BLaER1 (cell line): ENCODE data around the gene PERCC1.
A peak's percentile ranks its signal among the peaks of the same experiment; 100 is the strongest.

Experiments
- H3K27ac ChIP-seq: shearing (Covaris generic); formaldehyde crosslinking; 2 replicates; pipeline ENCODE4 v1.8.1; 2022
- H3K27me3 ChIP-seq: shearing (Covaris generic); formaldehyde crosslinking; 2 replicates; pipeline ENCODE4 v1.8.1; 2022
- H3K36me3 ChIP-seq: shearing (Covaris generic); formaldehyde crosslinking; 2 replicates; pipeline ENCODE4 v1.8.1; 2022
- H3K4me1 ChIP-seq: shearing (Covaris generic); formaldehyde crosslinking; 2 replicates; pipeline ENCODE4 v1.8.1; 2022
- H3K4me2 ChIP-seq: shearing (Covaris generic); formaldehyde crosslinking; 2 replicates; pipeline ENCODE4 v1.8.1; 2022
- H3K4me3 ChIP-seq: shearing (Covaris generic); formaldehyde crosslinking; 2 replicates; pipeline ENCODE4 v1.8.1; 2022
- H3K9ac ChIP-seq: shearing (Covaris generic); formaldehyde crosslinking; 2 replicates; pipeline ENCODE4 v1.8.1; 2022
- H3K9me3 ChIP-seq: shearing (Covaris generic); formaldehyde crosslinking; 2 replicates; pipeline ENCODE4 v1.8.1; 2022
- H4K20me1 ChIP-seq: shearing (Covaris generic); formaldehyde crosslinking; 2 replicates; pipeline ENCODE4 v1.8.1; 2022
- Cebpa-rat ChIP-seq: shearing (Covaris generic); IDR thresholded peaks from 2 replicates; pipeline ENCODE4 v1.8.1; 2022

The PERCC1 gene

GRCh38 chr16:1430759-1431496 lies at the start of gene PERCC1:
TSS of gene PERCC1 (plus strand) at chr16:1431078. CDS start at chr16:1432594, 1,516 bp downstream.
- H3K9ac ChIP-seq, result peak within 1 kb of the TSS; percentile 74
- H3K27ac ChIP-seq, result peak within 1 kb of the TSS; percentile 85
- no peaks in the 10 kb centered on the region for H3K9me3 ChIP-seq
- peak within 1 kb of the TSS; percentile 91 for H3K4me2 ChIP-seq
- H3K27me3 ChIP-seq, result no peaks in the 10 kb centered on the region
- H3K4me1 ChIP-seq, result peaks cover 86% of the 10 kb centered on the region
- no peak for TF ChIP-seq Cebpa-rat
- peak within 1 kb of the TSS; percentile 61 for H3K4me3 ChIP-seq
- peaks cover 4% of the 10 kb centered on the region; the same call in 1 of the 2 replicates for H3K36me3 ChIP-seq
- H4K20me1 ChIP-seq, result no peaks in the 10 kb centered on the region

DNA sequence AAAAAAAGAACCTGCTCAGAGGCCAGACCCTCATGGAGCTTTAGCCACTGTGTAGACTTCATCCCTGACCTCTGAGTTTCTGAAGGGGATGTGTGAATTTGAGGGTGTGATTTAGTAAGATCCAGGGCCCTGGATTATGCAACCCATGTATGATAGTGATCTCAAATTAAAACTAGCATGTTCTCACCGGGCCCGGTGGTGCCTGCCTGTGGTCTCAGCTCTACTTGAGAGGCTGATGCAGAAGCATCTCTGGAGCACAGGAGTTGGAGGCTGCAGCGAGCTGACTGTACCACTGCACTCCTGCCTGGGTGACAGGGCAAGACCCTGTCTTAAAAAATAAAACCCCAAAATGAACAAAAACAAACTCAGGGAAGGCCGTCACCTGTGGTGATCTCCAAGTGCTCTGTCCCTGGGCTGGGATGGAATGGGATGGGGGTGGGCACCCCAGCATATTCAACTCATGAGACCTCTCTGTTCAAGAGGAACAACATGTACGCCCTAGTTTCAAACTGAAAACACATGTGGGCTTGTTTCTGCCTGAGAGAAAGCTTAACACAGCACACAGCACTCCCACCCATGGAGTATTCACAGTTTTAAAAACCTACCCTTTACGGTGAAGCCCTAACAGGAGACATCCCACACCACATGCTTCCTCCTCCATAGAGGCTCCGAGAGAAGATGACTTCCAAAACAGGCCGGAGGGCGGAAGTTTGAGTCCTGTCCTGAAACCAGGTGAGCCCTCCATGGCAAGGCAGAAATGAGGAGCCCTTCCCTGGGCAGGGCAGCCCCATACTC lies 49.1 kb upstream of the PERCC1 start:
- no peak overlapping the region for H3K4me2 ChIP-seq
- H3K27ac ChIP-seq, result no peak overlapping the region
- H4K20me1 ChIP-seq, result peaks cover 39% of the 10 kb centered on the region
- no peaks in the 10 kb centered on the region for H3K9me3 ChIP-seq
- H3K4me3 ChIP-seq, result no peak overlapping the region
- no peak for TF ChIP-seq Cebpa-rat
- H3K27me3 ChIP-seq, result no peaks in the 10 kb centered on the region
- H3K9ac ChIP-seq, result no peak overlapping the region
- peaks cover 29% of the 10 kb centered on the region for H3K4me1 ChIP-seq
- H3K36me3 ChIP-seq, result peaks cover 70% of the 10 kb centered on the region

GRCh38 chr16:1383556-1383955 lies 47.3 kb upstream of the PERCC1 start:
- Histone ChIP-seq H3K36me3 (peaks cover 72% of the 10 kb centered on the region), H4K20me1 (peaks cover 29% of the 10 kb centered on the region), H3K27me3 (no peaks in the 10 kb centered on the region), H3K27ac (no peak overlapping the region), H3K9ac (no peak overlapping the region), H3K4me2 (no peak overlapping the region), H3K9me3 (no peaks in the 10 kb centered on the region), H3K4me1 (peaks cover 36% of the 10 kb centered on the region), H3K4me3 (no peak overlapping the region)
- TF ChIP-seq Cebpa-rat, result no peak

DNA sequence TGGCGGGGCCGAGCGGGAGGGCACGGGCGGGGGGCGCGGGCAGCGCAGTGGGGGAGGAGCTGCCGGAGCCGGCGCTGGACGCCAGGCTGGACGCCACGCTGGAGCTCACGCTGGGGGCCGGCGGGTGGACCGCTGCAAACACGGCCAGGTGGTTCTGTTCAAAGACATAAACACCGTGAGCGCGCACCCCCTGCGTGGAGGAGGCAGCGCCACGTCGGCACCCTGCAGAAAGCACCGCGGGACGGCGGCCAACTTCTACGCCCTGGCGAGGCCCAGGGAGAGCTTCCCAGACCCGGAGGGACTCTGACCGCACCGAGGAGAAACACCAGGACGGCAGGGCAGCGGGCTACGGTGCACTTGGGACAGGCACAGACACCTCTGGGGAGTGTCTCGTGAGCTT lies 45.6 kb upstream of the PERCC1 start:
- H3K4me3 ChIP-seq, result no peak overlapping the region
- peaks cover 38% of the 10 kb centered on the region for H3K4me1 ChIP-seq
- H4K20me1 ChIP-seq, result peaks cover 14% of the 10 kb centered on the region
- H3K27ac ChIP-seq, result peak overlapping the region; percentile 26; the same call in 1 of the 2 replicates
- H3K27me3 ChIP-seq, result no peaks in the 10 kb centered on the region
- H3K9ac ChIP-seq, result no peak overlapping the region
- no peak overlapping the region for H3K4me2 ChIP-seq
- no peaks in the 10 kb centered on the region for H3K9me3 ChIP-seq
- H3K36me3 ChIP-seq, result peaks cover 81% of the 10 kb centered on the region
- no peak for TF ChIP-seq Cebpa-rat

GRCh38 chr16:1387331-1387730 lies 43.5 kb upstream of the PERCC1 start:
- H3K4me1 ChIP-seq, result peaks cover 57% of the 10 kb centered on the region
- H3K27ac ChIP-seq, result peak overlapping the region; percentile 71
- no peaks in the 10 kb centered on the region for H3K27me3 ChIP-seq
- H3K4me2 ChIP-seq, result peak overlapping the region; percentile 48
- peaks cover 11% of the 10 kb centered on the region; the same call in 1 of the 2 replicates for H3K9me3 ChIP-seq
- peaks cover 11% of the 10 kb centered on the region; the same call in 1 of the 2 replicates for H4K20me1 ChIP-seq
- TF ChIP-seq Cebpa-rat, result no peak
- no peak overlapping the region for H3K4me3 ChIP-seq
- no peak overlapping the region for H3K9ac ChIP-seq
- H3K36me3 ChIP-seq, result peaks cover 83% of the 10 kb centered on the region

GRCh38 chr16:1389762-1390161 lies 41.1 kb upstream of the PERCC1 start:
- Histone ChIP-seq H3K4me3 (0 out of 2 replicates have a peak overlapping the region, but pooled peaks have one; percentile 2), H3K4me2 (peak overlapping the region; percentile 71)

GRCh38 chr16:1390239-1390779 lies 40.6 kb upstream of the PERCC1 start:
- peaks cover 11% of the 10 kb centered on the region; the same call in 1 of the 2 replicates for H3K9me3 ChIP-seq
- H3K4me1 ChIP-seq, result peaks cover 76% of the 10 kb centered on the region
- peak overlapping the region; percentile 87 for H3K27ac ChIP-seq
- peak overlapping the region; percentile 71 for H3K4me2 ChIP-seq
- TF ChIP-seq Cebpa-rat, result no peak
- peaks cover 84% of the 10 kb centered on the region for H3K36me3 ChIP-seq
- no peaks in the 10 kb centered on the region for H3K27me3 ChIP-seq
- peaks cover 11% of the 10 kb centered on the region; the same call in 1 of the 2 replicates for H4K20me1 ChIP-seq
- peak overlapping the region; percentile 7; the same call in 1 of the 2 replicates for H3K9ac ChIP-seq
- H3K4me3 ChIP-seq, result no peak overlapping the region

More at GRCh38 chr16:1389762-1390161, 41.1 kb upstream of the PERCC1 start:
- Histone ChIP-seq H3K36me3 (peaks cover 85% of the 10 kb centered on the region), H3K27me3 (no peaks in the 10 kb centered on the region), H3K9me3 (peaks cover 11% of the 10 kb centered on the region; the same call in 1 of the 2 replicates), H4K20me1 (peaks cover 11% of the 10 kb centered on the region; the same call in 1 of the 2 replicates), H3K9ac (peak overlapping the region; percentile 66), H3K4me1 (peaks cover 76% of the 10 kb centered on the region), H3K27ac (peak overlapping the region; percentile 87)
- no peak for TF ChIP-seq Cebpa-rat

DNA sequence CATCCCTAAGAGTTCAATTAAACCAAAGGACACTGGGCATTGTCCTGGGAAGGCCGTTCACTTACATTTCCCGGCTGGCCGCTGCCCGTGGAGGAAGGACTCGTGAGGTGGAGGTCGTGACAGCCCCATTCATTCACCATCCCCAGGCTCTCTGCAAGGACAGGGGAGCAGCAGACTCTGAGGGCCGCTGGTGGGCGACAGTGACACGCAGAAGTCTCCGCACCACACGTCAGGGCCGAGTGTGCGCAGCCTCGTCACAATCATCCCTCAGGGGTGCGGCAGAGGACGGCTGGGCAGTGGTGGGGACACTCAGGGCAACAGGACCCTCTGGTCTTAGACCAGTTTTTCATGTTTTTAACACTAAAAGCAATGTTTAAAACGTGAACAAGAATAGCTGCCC lies 38.1 kb upstream of the PERCC1 start:
- no peak for TF ChIP-seq Cebpa-rat
- Histone ChIP-seq H3K4me1 (peaks cover 68% of the 10 kb centered on the region), H3K4me3 (no peak overlapping the region), H4K20me1 (no peaks in the 10 kb centered on the region; the same call in 1 of the 2 replicates), H3K9ac (peak overlapping the region; percentile 51; the same call in 1 of the 2 replicates), H3K27me3 (no peaks in the 10 kb centered on the region), H3K4me2 (peak overlapping the region; percentile 58), H3K36me3 (peaks cover 87% of the 10 kb centered on the region), H3K27ac (no peak overlapping the region), H3K9me3 (peaks cover 11% of the 10 kb centered on the region; the same call in 1 of the 2 replicates)

DNA sequence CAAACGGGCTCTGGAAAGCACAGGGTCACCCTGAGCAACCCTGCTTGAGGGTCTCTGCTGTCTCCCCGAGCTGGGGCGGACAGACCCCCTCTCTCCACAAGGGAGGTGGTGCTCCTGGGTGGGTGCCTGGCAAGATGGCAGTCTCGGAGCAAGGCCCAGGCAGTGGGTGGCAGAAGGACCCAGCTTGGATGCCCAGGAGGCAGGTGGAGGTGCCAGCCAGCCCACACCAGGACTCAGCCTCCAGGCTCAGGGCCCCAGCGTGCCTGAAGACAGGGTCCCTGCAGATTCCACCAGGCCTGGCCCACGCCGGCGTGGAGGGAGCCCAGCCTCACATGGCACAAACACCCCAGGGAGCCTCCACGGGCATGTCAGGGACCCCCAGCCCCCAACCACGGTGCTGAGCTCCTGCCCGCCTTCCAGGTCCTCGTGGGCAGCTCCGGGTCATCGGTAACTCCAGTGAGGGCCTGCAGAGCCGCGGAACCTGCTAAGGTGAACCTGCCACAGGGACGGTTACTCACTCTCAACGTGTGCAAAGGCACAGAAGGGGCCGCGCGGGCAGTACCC lies 37.2 kb upstream of the PERCC1 start:
- H4K20me1 ChIP-seq, result peaks cover 5% of the 10 kb centered on the region
- peaks cover 11% of the 10 kb centered on the region; the same call in 1 of the 2 replicates for H3K9me3 ChIP-seq
- peak overlapping the region; percentile 56 for H3K27ac ChIP-seq
- H3K4me1 ChIP-seq, result peaks cover 64% of the 10 kb centered on the region
- no peaks in the 10 kb centered on the region for H3K27me3 ChIP-seq
- H3K4me2 ChIP-seq, result peak overlapping the region; percentile 58
- H3K9ac ChIP-seq, result 0 out of 2 replicates have a peak overlapping the region, but pooled peaks have one; percentile 51
- H3K4me3 ChIP-seq, result no peak overlapping the region
- H3K36me3 ChIP-seq, result peaks cover 87% of the 10 kb centered on the region
- no peak for TF ChIP-seq Cebpa-rat
